H1 (cell line): ENCODE results near the gene VPS37C. TPM values are rescaled to one million over a fixed set of nuclear protein-coding genes. Genes with fewer than 3 reads are reported as not detected.

Experiments used
- CHD1 ChIP-seq: IDR thresholded peaks from 2 replicates; pipeline ENCODE4 v1.6.1; 2012; ENCODE audit warnings: low read depth, low read length, improper control_type of control experiment
- CHD7 ChIP-seq: fragments of 300-600 bp; sonication (generic); IDR thresholded peaks from 2 replicates; pipeline ENCODE4 v1.7.1; 2012; ENCODE audit warnings: low read length, moderate library complexity, mild to moderate bottlenecking, inconsistent platforms; ENCODE audit not compliant: insufficient replicate concordance
- KDM5A ChIP-seq: fragments of 200-600 bp; IDR thresholded peaks from 2 replicates; pipeline ENCODE4 v1.7.1; 2012; ENCODE audit warnings: mild to moderate bottlenecking, low read length, inconsistent platforms, mixed read lengths
- TAF1 ChIP-seq: IDR thresholded peaks from 2 replicates; pipeline ENCODE4 v1.6.1; 2011; ENCODE audit warnings: mild to moderate bottlenecking, low read depth, low read length
- polyA plus RNA-seq, 7 experiments: library from polyadenylated mRNA; depleted of rRNA in 3 of 7; stranded (reverse) in 5 of 7; unstranded in 2 of 7; fragments of >200 nt in 5 of 7; fragments of 200-250 nt in 2 of 7; gene quantifications; 1 replicate in 5 of 7; 2 replicates in 1 of 7; 4 replicates in 1 of 7; pipeline versions ENCODE4 v1.2.1 to v1.2.3, GENCODE V29; 2011 to 2013; ENCODE audit warnings: missing spikeins in 2 of 7, mixed read lengths in 2 of 7
- total RNA-seq: library from RNA; stranded (reverse); fragmentation: NEBNext Ultra II Directional; extraction: Animal tissue kit (Norgen Biotek cat#: 25700); gene quantifications from 2 replicates; pipeline ENCODE4 v1.2.1, GENCODE V29; 2021

Gene VPS37C
- total and polyA plus RNA-seq, 2 of the 8 experiments (the other 6 are each of a cell fraction or from before 2014, with no cell fraction given), result 12.9 to 21.0 TPM

- TF ChIP-seq CHD1 (no peak), KDM5A (no peak), CHD7 (no peak), TAF1 (no peak)
These were observed 33.2 kb downstream of the VPS37C start (continued) for GRCh38 chr11:61127991-61128390.
